Measurements from ENCODE around the gene GLB1L.
"Not testable (repeated sequence)": the region's sequence is repeated elsewhere in the genome, so short reads cannot be mapped to it uniquely, and the experiment has no call there.

Gene GLB1L

GRCh38 chr2:219279916-219280516 lies 34.8 kb upstream of the GLB1L start:
- no peak for DNase-seq

- peak; percentile 66 for DNase-seq
These were observed 34.1 kb upstream of the GLB1L start, which contains the start of gene DNAJB2 for GRCh38 chr2:219279151-219279915. Gene DNAJB2 (plus strand): TSS chr2:219279366. CDS start chr2:219279834, 468 bp downstream.

GRCh38 chr2:219278655-219279150 lies 33.5 kb upstream of the GLB1L start:
- DNase-seq, result no peak

- peak; percentile 21 for DNase-seq
These were observed 32.7 kb upstream of the GLB1L start for GRCh38 chr2:219277703-219278654.

- no peak for DNase-seq
These were observed 29.2 kb upstream of the GLB1L start for GRCh38 chr2:219274361-219274921.

GRCh38 chr2:219273937-219274336 lies 28.7 kb upstream of the GLB1L start:
- DNase-seq, result no peak

- DNase-seq, result no peak
These were observed 27.8 kb upstream of the GLB1L start for GRCh38 chr2:219272995-219273394.

GRCh38 chr2:219272356-219272755 lies 27.1 kb upstream of the GLB1L start:
- no peak for DNase-seq

- no peak for DNase-seq
These were observed 25.8 kb upstream of the GLB1L start for GRCh38 chr2:219271021-219271420.

GRCh38 chr2:219270055-219270372 lies 24.8 kb upstream of the GLB1L start:
- no peak for DNase-seq

- no peak for DNase-seq
These were observed 24.3 kb upstream of the GLB1L start for GRCh38 chr2:219269362-219270054.

- DNase-seq, result no peak
These were observed 23.1 kb upstream of the GLB1L start for GRCh38 chr2:219268294-219268693.

- DNase-seq, result no peak
These were observed 21.6 kb upstream of the GLB1L start for GRCh38 chr2:219266886-219267285.

- no peak for DNase-seq
These were observed 21.0 kb upstream of the GLB1L start for GRCh38 chr2:219266232-219266631.

GRCh38 chr2:219261024-219261855 lies 16.0 kb upstream of the GLB1L start:
- DNase-seq, result no peak

- not testable (repeated sequence) for DNase-seq
These were observed 13.7 kb upstream of the GLB1L start for GRCh38 chr2:219258942-219259341.

GRCh38 chr2:219254590-219255201 lies 9.5 kb upstream of the GLB1L start:
- no peak for DNase-seq

- peak; percentile 18 for DNase-seq
These were observed 8.7 kb upstream of the GLB1L start, which contains the start of gene TUBA4A for GRCh38 chr2:219253753-219254589. Gene TUBA4A (minus strand): TSS chr2:219253918. CDS start chr2:219253858, 60 bp downstream.

- no peak for DNase-seq
These were observed 7.9 kb upstream of the GLB1L start, which contains the start of gene TUBA4B for GRCh38 chr2:219252900-219253752. Gene TUBA4B (plus strand): TSS chr2:219253243. CDS start chr2:219253408, 165 bp downstream.
